PFSK-1 (cell line): ENCODE measurements around the gene PRRX1.

Source experiments
- FOXP2 ChIP-seq: optimal IDR thresholded peaks from 2 replicates; pipeline ENCODE3; 2011; ENCODE audit warnings: borderline replicate concordance, control low read depth, inconsistent platforms; ENCODE audit not compliant: insufficient read depth; ENCODE audit errors: extremely low read length, extremely low read depth
- POLR2AphosphoS5 ChIP-seq: IDR thresholded peaks from 2 replicates; pipeline ENCODE4 v1.6.1; 2012; ENCODE audit warnings: low read depth, mild to moderate bottlenecking, control low read depth, low read length, moderate library complexity
- REST ChIP-seq, 2 experiments: IDR thresholded peaks; 2 replicates each; pipeline versions ENCODE4 v1.6.1 to v1.8.0; 2011 to 2012; ENCODE audit warnings: low read depth in 2 of 2, low read length in 2 of 2, control low read depth in 1 of 2, inconsistent platforms in 1 of 2, mild to moderate bottlenecking in 1 of 2, moderate library complexity in 1 of 2; ENCODE audit not compliant: insufficient read depth in 1 of 2
- SIN3A ChIP-seq: IDR thresholded peaks from 2 replicates; pipeline ENCODE4 v1.6.1; 2012; ENCODE audit warnings: mild to moderate bottlenecking, low read length, moderate library complexity, borderline replicate concordance; ENCODE audit not compliant: insufficient read depth
- TAF1 ChIP-seq: IDR thresholded peaks from 2 replicates; pipeline ENCODE4 v1.6.1; 2012; ENCODE audit warnings: low read length, control low read depth, borderline replicate concordance; ENCODE audit not compliant: insufficient read depth

- TF ChIP-seq POLR2AphosphoS5 = no peak
- no peak for TF ChIP-seq SIN3A
- no peak for TF ChIP-seq TAF1
- TF ChIP-seq REST (IDR thresholded peaks at IDR 0.05; ENCODE audit: insufficient read depth in 1 of 2, low read depth in 2 of 2, low read length in 2 of 2) = no peak
- no peak for TF ChIP-seq FOXP2
Measured at GRCh38 chr1:170686291-170686690, 22.4 kb downstream of the PRRX1 start.
